ENCODE measurements around the gene RGS7. TPM values are rescaled to one million over a fixed set of nuclear protein-coding genes. Genes with fewer than 3 reads are reported as not detected.

RGS7 gene
- total and polyA plus RNA-seq, 2 donors from 2014 or later = 3.6 TPM; not detected in 1

- Histone ChIP-seq H3K36me3 (ENCODE audit: control insufficient read depth in 2 of 3, insufficient read depth in 3 of 3, low read length in 3 of 3) (no peaks in the 10 kb centered on the region), H3K4me1 (ENCODE audit: control insufficient read depth in 2 of 3, insufficient read depth in 2 of 3, low read depth in 1 of 3, low read length in 3 of 3) (no peaks in the 10 kb centered on the region), H3K4me3 (ENCODE audit: low read length in 3 of 3) (no peak overlapping the region), H3K9me3 (ENCODE audit: control insufficient read depth in 2 of 3, insufficient read depth in 1 of 3, low read length in 3 of 3) (no peaks in the 10 kb centered on the region), H3K27ac (ENCODE audit: low read depth in 2 of 2, low read length in 2 of 2) (no peak overlapping the region), H3K9ac (ENCODE audit: low read length in 3 of 3) (no peak overlapping the region), H3K27me3 (ENCODE audit: control insufficient read depth, insufficient read depth, low read length) (no peaks in the 10 kb centered on the region)
- intact Hi-C loops (cut with DNase I) = no loop called here
- no peak for DNase-seq
- TF ChIP-seq CTCF (IDR thresholded peaks at IDR 0.05; ENCODE audit: borderline replicate concordance, extremely low read depth, insufficient read depth) = no peak
- FAIRE-seq = no peak
These were observed 90.9 kb downstream of the RGS7 start for GRCh38 chr1:241266121-241266520.

- Histone ChIP-seq H3K4me1 (ENCODE audit: control insufficient read depth in 2 of 3, insufficient read depth in 2 of 3, low read depth in 1 of 3, low read length in 3 of 3) (no peaks in the 10 kb centered on the region), H3K4me3 (ENCODE audit: low read length in 3 of 3) (no peak overlapping the region), H3K9me3 (ENCODE audit: control insufficient read depth in 2 of 3, insufficient read depth in 1 of 3, low read length in 3 of 3) (no peaks in the 10 kb centered on the region), H3K27me3 (ENCODE audit: control insufficient read depth, insufficient read depth, low read length) (no peaks in the 10 kb centered on the region), H3K36me3 (ENCODE audit: control insufficient read depth in 2 of 3, insufficient read depth in 3 of 3, low read length in 3 of 3) (no peaks in the 10 kb centered on the region), H3K9ac (ENCODE audit: low read length in 3 of 3) (no peak overlapping the region), H3K27ac (ENCODE audit: low read depth in 2 of 2, low read length in 2 of 2) (no peak overlapping the region)
- intact Hi-C loops (cut with DNase I) = no loop called here
- no peak for FAIRE-seq
- TF ChIP-seq CTCF (IDR thresholded peaks at IDR 0.05; ENCODE audit: borderline replicate concordance, extremely low read depth, insufficient read depth) = no peak
- no peak for DNase-seq
These were observed 91.6 kb downstream of the RGS7 start for GRCh38 chr1:241265428-241265827.

DNA sequence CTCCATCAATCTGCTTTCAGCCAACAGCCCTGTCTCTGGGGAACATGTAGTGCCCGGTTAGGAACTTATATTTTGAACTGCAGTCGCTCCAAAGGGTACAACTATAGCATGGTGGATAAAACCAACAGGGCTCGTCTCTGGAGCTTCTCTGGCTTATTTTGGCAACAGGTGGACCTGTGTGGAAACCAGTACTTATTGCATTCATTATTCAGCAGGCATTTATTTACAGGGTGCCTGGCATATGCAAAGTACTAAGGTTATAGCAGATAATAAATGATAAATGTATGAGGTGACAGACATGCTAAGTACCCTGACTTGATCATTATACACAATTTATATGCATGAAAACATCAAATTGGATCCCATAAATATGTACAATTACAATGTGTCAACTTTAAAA lies 93.7 kb downstream of the RGS7 start:
- no peak for TF ChIP-seq CTCF (IDR thresholded peaks at IDR 0.05; ENCODE audit: borderline replicate concordance, extremely low read depth, insufficient read depth)
- intact Hi-C loops (cut with DNase I) = no loop called here
- no peak for FAIRE-seq
- no peak overlapping the region for H3K9ac ChIP-seq (ENCODE audit: low read length in 3 of 3)
- no peaks in the 10 kb centered on the region for H3K9me3 ChIP-seq (ENCODE audit: control insufficient read depth in 2 of 3, insufficient read depth in 1 of 3, low read length in 3 of 3)
- no peak overlapping the region for H3K27ac ChIP-seq (ENCODE audit: low read depth in 2 of 2, low read length in 2 of 2)
- no peaks in the 10 kb centered on the region for H3K4me1 ChIP-seq (ENCODE audit: control insufficient read depth in 2 of 3, insufficient read depth in 2 of 3, low read depth in 1 of 3, low read length in 3 of 3)
- H3K36me3 ChIP-seq (ENCODE audit: control insufficient read depth in 2 of 3, insufficient read depth in 3 of 3, low read length in 3 of 3) = no peaks in the 10 kb centered on the region
- no peak overlapping the region for H3K4me3 ChIP-seq (ENCODE audit: low read length in 3 of 3)
- H3K27me3 ChIP-seq (ENCODE audit: control insufficient read depth, insufficient read depth, low read length) = no peaks in the 10 kb centered on the region
- DNase-seq = no peak

- no peak overlapping the region for H3K27ac ChIP-seq (ENCODE audit: low read depth in 2 of 2, low read length in 2 of 2)
- no peak overlapping the region for H3K4me3 ChIP-seq (ENCODE audit: low read length in 3 of 3)
- no peaks in the 10 kb centered on the region for H3K27me3 ChIP-seq (ENCODE audit: control insufficient read depth, insufficient read depth, low read length)
- TF ChIP-seq CTCF (IDR thresholded peaks at IDR 0.05; ENCODE audit: borderline replicate concordance, extremely low read depth, insufficient read depth) = no peak
- intact Hi-C loops (cut with DNase I) = no loop called here
- DNase-seq = no peak
- no peak for FAIRE-seq
- H3K9ac ChIP-seq (ENCODE audit: low read length in 3 of 3) = no peak overlapping the region
- H3K36me3 ChIP-seq (ENCODE audit: control insufficient read depth in 2 of 3, insufficient read depth in 3 of 3, low read length in 3 of 3) = no peaks in the 10 kb centered on the region
- H3K9me3 ChIP-seq (ENCODE audit: control insufficient read depth in 2 of 3, insufficient read depth in 1 of 3, low read length in 3 of 3) = peaks cover 0 to 6% (median 0%) of the 10 kb centered on the region in 3 donors
- no peaks in the 10 kb centered on the region for H3K4me1 ChIP-seq (ENCODE audit: control insufficient read depth in 2 of 3, insufficient read depth in 2 of 3, low read depth in 1 of 3, low read length in 3 of 3)
These were observed 103.5 kb downstream of the RGS7 start for GRCh38 chr1:241253471-241253870.
